Measurements from ENCODE around the gene SYK. TPM values are rescaled to one million over a fixed set of nuclear protein-coding genes. Genes with fewer than 3 reads are reported as not detected.

Gene SYK
- total RNA-seq, 1 donor from 2014 or later, result 0.36 TPM

GRCh38 chr9:90774682-90775081, 26.9 kb upstream of the SYK start:
- Mint-ChIP-seq H3K4me3 (ENCODE audit: unreplicated experiment) (no peak overlapping the region), H3K9me3 (ENCODE audit: unreplicated experiment) (no peaks in the 10 kb centered on the region), H3K4me1 (ENCODE audit: unreplicated experiment) (no peaks in the 10 kb centered on the region), H3K36me3 (ENCODE audit: low read depth, unreplicated experiment) (no peaks in the 10 kb centered on the region), H3K27ac (ENCODE audit: unreplicated experiment) (no peak overlapping the region), H3K27me3 (ENCODE audit: unreplicated experiment) (peaks cover 3% of the 10 kb centered on the region)
- no peak for TF ChIP-seq CTCF (IDR thresholded peaks at IDR 0.05; ENCODE audit: unreplicated experiment)
- DNase-seq (ENCODE audit: low spot score), result no peak

DNA sequence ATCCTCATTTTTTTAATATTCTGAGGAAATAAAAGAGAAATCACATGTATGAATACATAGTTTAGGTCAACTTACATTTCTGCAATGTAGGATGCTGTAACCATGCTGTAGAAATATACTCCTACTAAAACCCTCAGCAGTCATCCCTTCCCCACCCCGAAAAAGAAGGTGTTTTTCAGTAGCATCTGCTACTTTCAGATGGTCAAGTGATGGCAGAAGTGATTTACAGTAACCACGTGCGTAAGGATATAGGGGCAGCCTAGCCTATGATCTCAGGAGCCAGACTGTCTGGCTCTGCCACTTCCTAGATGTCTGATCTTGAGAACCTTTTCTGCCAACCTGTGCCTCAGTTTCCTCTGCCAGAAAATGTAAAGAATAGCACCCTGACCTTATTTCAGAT, 26.0 kb upstream of the SYK start:
- no peak for TF ChIP-seq CTCF (IDR thresholded peaks at IDR 0.05; ENCODE audit: unreplicated experiment)
- H3K27me3 Mint-ChIP-seq (ENCODE audit: unreplicated experiment), result peaks cover 3% of the 10 kb centered on the region
- no peaks in the 10 kb centered on the region for H3K4me1 Mint-ChIP-seq (ENCODE audit: unreplicated experiment)
- H3K27ac Mint-ChIP-seq (ENCODE audit: unreplicated experiment), result no peak overlapping the region
- no peaks in the 10 kb centered on the region for H3K36me3 Mint-ChIP-seq (ENCODE audit: low read depth, unreplicated experiment)
- DNase-seq (ENCODE audit: low spot score), result no peak
- H3K4me3 Mint-ChIP-seq (ENCODE audit: unreplicated experiment), result no peak overlapping the region
- no peaks in the 10 kb centered on the region for H3K9me3 Mint-ChIP-seq (ENCODE audit: unreplicated experiment)

GRCh38 chr9:90778746-90779145, 22.9 kb upstream of the SYK start:
- Mint-ChIP-seq H3K4me1 (ENCODE audit: unreplicated experiment) (peaks cover 3% of the 10 kb centered on the region), H3K4me3 (ENCODE audit: unreplicated experiment) (no peak overlapping the region), H3K27me3 (ENCODE audit: unreplicated experiment) (peaks cover 2% of the 10 kb centered on the region), H3K27ac (ENCODE audit: unreplicated experiment) (no peak overlapping the region), H3K36me3 (ENCODE audit: low read depth, unreplicated experiment) (no peaks in the 10 kb centered on the region), H3K9me3 (ENCODE audit: unreplicated experiment) (no peaks in the 10 kb centered on the region)
- TF ChIP-seq CTCF (IDR thresholded peaks at IDR 0.05; ENCODE audit: unreplicated experiment), result no peak
- DNase-seq (ENCODE audit: low spot score), result no peak

GRCh38 chr9:90783552-90783951, 18.1 kb upstream of the SYK start:
- peaks cover 3% of the 10 kb centered on the region for H3K4me1 Mint-ChIP-seq (ENCODE audit: unreplicated experiment)
- H3K36me3 Mint-ChIP-seq (ENCODE audit: low read depth, unreplicated experiment), result no peaks in the 10 kb centered on the region
- no peaks in the 10 kb centered on the region for H3K9me3 Mint-ChIP-seq (ENCODE audit: unreplicated experiment)
- H3K27ac Mint-ChIP-seq (ENCODE audit: unreplicated experiment), result no peak overlapping the region
- no peak overlapping the region for H3K4me3 Mint-ChIP-seq (ENCODE audit: unreplicated experiment)
- peaks cover 2% of the 10 kb centered on the region for H3K27me3 Mint-ChIP-seq (ENCODE audit: unreplicated experiment)
- DNase-seq (ENCODE audit: low spot score), result no peak
- TF ChIP-seq CTCF (IDR thresholded peaks at IDR 0.05; ENCODE audit: unreplicated experiment), result no peak

GRCh38 chr9:90783964-90784363, 17.7 kb upstream of the SYK start:
- no peak for DNase-seq (ENCODE audit: low spot score)
- Mint-ChIP-seq H3K27me3 (ENCODE audit: unreplicated experiment) (peaks cover 2% of the 10 kb centered on the region), H3K9me3 (ENCODE audit: unreplicated experiment) (no peaks in the 10 kb centered on the region), H3K4me3 (ENCODE audit: unreplicated experiment) (no peak overlapping the region), H3K27ac (ENCODE audit: unreplicated experiment) (no peak overlapping the region), H3K36me3 (ENCODE audit: low read depth, unreplicated experiment) (no peaks in the 10 kb centered on the region), H3K4me1 (ENCODE audit: unreplicated experiment) (peaks cover 3% of the 10 kb centered on the region)
- TF ChIP-seq CTCF (IDR thresholded peaks at IDR 0.05; ENCODE audit: unreplicated experiment), result no peak

Data from endothelial cell (in vitro differentiated cells).